ENCODE measurements around the gene ZNF785.
"Not testable (repeated sequence)": the region's sequence is repeated elsewhere in the genome, so short reads cannot be mapped to it uniquely, and the experiment has no call there.

The ZNF785 gene

GRCh38 chr16:30585400-30586191, at the start of gene ZNF785:
ZNF785 (minus strand) TSS chr16:30585697; CDS start chr16:30585611, 86 bp downstream.
- DNase-seq (ENCODE audit: low spot score) = peak; percentile 96

GRCh38 chr16:30633526-30633925, 48.0 kb upstream of the ZNF785 start:
- DNase-seq (ENCODE audit: low spot score) = no peak

GRCh38 chr16:30632454-30632853, 47.0 kb upstream of the ZNF785 start:
- DNase-seq (ENCODE audit: low spot score) = not testable (repeated sequence)

GRCh38 chr16:30628628-30629540, 43.4 kb upstream of the ZNF785 start:
- DNase-seq (ENCODE audit: low spot score) = peak; percentile 82

GRCh38 chr16:30626236-30626635, 40.7 kb upstream of the ZNF785 start:
- DNase-seq (ENCODE audit: low spot score) = no peak

GRCh38 chr16:30623536-30624283, 38.2 kb upstream of the ZNF785 start:
- no peak for DNase-seq (ENCODE audit: low spot score)

GRCh38 chr16:30622455-30623032, 37.0 kb upstream of the ZNF785 start:
- DNase-seq (ENCODE audit: low spot score) = no peak

GRCh38 chr16:30621765-30622164, 36.3 kb upstream of the ZNF785 start:
- no peak for DNase-seq (ENCODE audit: low spot score)

- no peak for DNase-seq (ENCODE audit: low spot score)
Measured at GRCh38 chr16:30620169-30620568, 34.7 kb upstream of the ZNF785 start.

- no peak for DNase-seq (ENCODE audit: low spot score)
Measured at GRCh38 chr16:30619638-30620037, 34.1 kb upstream of the ZNF785 start.

- DNase-seq (ENCODE audit: low spot score) = no peak
Measured at GRCh38 chr16:30619202-30619601, 33.7 kb upstream of the ZNF785 start.

GRCh38 chr16:30615358-30616091, 30.0 kb upstream of the ZNF785 start:
- DNase-seq (ENCODE audit: low spot score) = peak; percentile 40

GRCh38 chr16:30609926-30610839, 24.7 kb upstream of the ZNF785 start, which contains the start of gene ZNF689:
ZNF689 (minus strand) TSS chr16:30610389; CDS start chr16:30610041, 348 bp downstream.
- DNase-seq (ENCODE audit: low spot score) = peak; percentile 92

GRCh38 chr16:30609002-30609925, 23.8 kb upstream of the ZNF785 start:
- no peak for DNase-seq (ENCODE audit: low spot score)

- DNase-seq (ENCODE audit: low spot score) = no peak
Measured at GRCh38 chr16:30606004-30606403, 20.5 kb upstream of the ZNF785 start.

GRCh38 chr16:30605158-30605557, 19.7 kb upstream of the ZNF785 start:
- no peak for DNase-seq (ENCODE audit: low spot score)

- no peak for DNase-seq (ENCODE audit: low spot score)
Measured at GRCh38 chr16:30604316-30604947, 18.9 kb upstream of the ZNF785 start.

- DNase-seq (ENCODE audit: low spot score) = no peak
Measured at GRCh38 chr16:30603945-30604315, 18.4 kb upstream of the ZNF785 start.

All from CD4-positive, alpha-beta T cell treated with Interleukin-6 at 100 ng/mL for 8 hours (primary cell).